Measurements from ENCODE around the gene TMEM82.

TMEM82 gene

DNA sequence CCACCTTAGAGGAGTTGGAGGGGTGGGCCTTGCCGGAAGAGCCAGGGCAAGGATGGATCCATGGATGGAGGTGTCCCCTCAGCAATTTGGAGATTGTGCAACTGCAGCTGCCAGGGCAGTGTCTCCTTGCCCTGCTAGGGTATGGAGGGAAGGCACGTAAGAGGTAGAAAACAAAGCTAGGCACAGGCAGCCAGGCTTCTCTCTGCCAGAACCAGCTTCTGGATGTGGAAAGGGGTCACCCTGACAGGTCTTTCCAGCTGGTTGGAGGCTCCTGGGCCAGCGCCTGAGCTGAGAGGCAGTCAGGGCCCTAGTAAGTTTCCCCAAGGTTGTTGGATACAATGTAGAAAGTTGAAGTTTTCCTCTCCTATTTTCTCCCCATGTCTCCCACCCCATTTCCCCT is 21.4 kb upstream of the TMEM82 start:
- ATAC-seq (no peak), DNase-seq (no peak)

DNA sequence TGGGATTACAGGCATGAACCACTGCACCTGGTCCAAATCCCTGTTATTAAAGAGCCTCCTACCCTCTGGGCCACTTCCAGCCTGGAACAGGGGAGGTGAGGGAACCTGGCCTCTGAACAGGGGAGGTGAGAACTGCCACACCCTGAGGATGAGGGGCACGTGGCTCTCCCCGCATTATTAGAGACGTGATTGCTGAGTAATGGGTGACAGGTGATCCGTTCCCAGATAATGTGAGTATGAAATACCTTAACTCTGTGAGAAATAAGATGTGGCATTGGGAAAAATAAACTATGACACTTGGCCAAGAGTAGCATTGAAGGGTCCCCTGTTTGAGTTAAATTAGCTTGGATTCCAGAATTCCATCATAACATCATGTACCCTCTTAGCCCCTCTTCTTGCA is 19.9 kb upstream of the TMEM82 start:
- no peak for ATAC-seq

GRCh38 chr1:15722836-15723532 is 19.3 kb upstream of the TMEM82 start:
- no peak for DNase-seq
- ATAC-seq = no peak

More for the DNA sequence above, 19.9 kb upstream of the TMEM82 start:
- DNase-seq = no peak

DNA sequence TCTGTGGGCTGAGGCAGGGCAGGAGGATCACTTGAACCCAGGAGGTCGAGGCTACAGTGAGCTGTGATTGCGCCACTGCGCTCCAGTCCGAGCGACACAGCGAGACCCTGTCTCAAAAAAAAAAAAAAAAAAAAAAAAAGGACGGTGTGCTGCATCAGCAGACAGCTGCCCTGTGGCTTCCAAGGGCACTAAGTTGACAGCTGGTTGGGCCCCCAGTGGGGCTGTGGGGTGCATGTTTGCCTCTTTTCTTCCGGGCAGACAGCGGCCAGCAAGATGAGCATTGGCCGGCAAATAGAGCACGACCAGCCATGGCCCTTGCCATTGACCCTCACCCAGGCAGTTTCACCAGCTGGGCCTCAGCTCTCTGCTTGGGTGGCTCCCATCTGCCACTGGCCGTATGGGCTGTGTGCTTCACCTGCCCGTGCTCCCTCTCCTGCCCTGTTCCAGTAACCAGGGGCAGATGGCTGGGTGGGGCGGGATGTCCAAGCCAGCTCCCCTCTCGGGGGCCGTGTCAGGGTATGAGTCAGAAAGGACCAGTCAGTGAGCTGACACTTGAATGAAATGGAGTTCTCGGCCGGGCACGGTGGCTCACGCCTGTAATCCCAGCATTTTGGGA is 18.6 kb upstream of the TMEM82 start:
- no peak for DNase-seq
- ATAC-seq = no peak

GRCh38 chr1:15724949-15725880 is 17.1 kb upstream of the TMEM82 start:
- no peak for DNase-seq
- no peak for ATAC-seq

GRCh38 chr1:15726508-15726907 is 15.8 kb upstream of the TMEM82 start:
- DNase-seq (no peak), ATAC-seq (no peak)

- DNase-seq (no peak), ATAC-seq (no peak)
These were observed 15.3 kb upstream of the TMEM82 start for GRCh38 chr1:15727021-15727420.

DNA sequence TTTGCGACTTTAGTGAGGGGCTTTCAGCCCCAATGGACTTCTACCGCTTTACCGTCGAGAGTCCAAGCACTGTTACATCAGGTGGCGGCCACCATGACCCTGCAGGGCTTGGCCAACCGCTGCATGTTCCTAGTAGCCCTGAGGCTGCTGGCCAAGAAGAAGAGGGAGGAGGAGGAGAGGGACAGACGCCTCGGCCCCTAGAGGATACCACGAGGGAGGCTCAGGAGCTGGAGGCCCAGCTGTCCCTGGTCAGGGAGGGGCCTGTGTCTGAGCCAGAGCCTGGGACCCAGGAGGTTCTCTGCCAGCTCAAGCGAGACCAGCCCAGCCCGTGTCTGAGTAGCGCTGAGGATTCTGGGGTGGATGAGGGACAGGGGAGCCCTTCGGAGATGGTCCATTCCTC is 14.9 kb upstream of the TMEM82 start:
- DNase-seq (no peak), ATAC-seq (no peak)

- ATAC-seq (no peak), DNase-seq (no peak)
These were observed 14.3 kb upstream of the TMEM82 start for GRCh38 chr1:15727866-15728534.

DNA sequence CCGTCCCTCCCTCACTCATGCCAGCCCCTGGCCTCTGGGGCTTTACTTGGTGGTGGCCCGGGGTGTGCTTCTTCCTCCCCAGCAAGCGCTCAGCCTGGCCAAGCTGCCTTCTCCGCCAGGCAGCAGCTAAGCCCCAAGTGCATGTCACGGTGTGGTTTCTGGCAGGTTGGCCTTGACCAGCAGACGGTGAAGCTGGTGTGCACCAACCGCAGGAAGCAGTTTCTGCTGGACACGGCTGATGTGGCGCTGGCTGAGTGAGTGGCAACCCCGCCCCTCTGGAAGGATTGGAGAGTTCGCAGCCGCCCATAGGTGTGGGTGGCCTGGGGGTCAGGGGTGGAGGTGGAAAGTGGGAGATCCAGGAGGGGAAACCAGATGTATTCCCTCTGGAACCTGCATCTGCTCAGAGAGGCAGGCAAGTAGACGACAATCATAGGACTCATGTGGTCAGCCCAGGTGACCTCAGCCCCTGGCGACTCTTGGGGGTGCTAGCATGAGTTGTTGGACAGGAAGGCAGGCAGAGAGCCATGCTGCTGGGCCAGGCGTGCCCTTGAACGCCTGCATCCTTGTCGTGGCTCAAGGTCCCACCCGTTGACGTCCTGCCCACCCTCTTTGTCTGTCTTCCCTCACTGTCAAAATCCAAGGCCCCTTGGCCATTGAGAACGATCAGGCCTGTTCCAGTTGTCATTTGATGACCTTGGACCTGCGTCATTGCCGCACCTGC is 13.2 kb upstream of the TMEM82 start:
- ATAC-seq (no peak), DNase-seq (no peak)

DNA sequence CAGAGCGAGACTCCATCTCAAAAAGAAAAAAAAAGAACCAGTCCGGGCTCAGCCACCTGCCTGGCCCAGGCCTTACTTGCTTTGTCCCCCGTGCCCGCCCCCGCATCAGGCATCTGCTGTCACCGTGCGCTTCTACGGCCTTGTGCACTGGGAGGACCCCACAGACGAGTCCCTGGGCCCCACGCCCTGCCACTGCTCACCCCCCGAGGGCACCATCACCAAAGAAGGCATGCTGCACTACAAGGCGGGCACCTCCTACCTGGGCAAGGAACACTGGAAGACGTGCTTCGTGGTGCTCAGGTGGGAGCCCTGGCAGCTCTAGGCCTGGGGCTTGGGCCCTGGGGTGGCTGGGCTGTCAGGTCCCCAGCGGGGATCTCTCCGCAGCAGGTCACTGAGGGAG is 11.9 kb upstream of the TMEM82 start:
- ATAC-seq (no peak), DNase-seq (no peak)

GRCh38 chr1:15730936-15731335 is 11.4 kb upstream of the TMEM82 start:
- DNase-seq (no peak), ATAC-seq (no peak)

DNA sequence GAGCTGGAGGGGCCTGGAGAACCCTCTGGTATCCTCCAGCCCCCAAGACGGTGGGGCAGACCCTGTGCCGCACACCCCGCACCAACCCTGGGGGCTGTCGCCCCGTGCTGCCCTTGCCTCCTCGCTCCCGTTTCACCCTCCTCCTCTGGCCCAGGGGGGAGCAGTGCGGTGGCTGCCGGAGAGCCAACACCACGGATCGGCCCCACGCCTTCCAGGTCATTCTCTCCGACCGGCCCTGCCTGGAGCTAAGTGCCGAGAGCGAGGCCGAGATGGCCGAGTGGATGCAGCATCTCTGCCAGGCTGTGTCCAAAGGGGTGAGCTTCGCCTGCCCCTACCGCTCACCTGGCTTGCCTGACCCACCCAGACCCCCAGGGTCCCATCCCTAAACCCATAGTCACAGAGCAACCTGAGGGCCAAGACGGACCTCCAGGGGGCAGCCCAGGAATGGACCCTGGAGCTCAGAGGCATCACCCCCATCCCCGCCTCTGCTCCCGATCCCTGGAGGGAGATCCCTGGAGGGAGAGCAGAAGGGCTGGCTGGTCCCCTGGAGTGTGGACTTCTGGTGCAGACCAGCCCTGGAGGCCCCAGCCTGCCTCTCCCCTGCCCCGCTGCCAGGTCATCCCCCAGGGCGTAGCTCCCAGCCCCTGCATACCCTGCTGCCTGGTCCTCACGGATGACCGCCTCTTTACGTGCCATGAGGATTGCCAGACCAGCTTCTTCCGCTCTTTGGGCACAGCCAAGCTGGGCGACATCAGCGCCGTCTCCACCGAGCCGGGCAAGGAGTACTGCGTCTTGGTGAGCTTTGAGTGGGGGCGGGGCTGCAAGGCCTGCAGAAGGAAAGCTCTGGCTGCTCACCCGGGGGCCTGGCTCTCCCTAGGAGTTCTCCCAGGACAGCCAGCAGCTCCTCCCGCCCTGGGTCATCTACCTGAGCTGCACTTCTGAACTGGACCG is 10.3 kb upstream of the TMEM82 start:
- ATAC-seq = no peak
- no peak for DNase-seq

DNA sequence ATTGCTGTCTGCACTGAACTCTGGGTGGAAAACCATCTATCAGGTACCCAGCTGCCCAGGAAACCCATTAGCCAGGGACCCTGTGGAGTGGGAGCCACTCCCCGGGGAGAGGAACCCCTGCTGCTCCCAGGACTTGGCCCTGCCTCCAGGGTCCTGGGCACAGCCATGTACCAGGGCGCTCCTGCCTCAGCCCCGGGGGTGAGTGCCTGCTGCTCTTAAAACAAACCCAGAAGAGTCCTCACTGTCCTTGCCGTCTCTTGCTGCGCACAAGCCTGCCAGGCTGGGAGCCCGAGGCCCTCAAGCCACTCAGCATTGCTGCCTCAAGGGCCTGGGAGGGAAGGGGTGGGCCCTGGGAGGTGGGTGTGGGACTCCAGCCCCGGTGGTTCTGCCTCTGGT is 9.6 kb upstream of the TMEM82 start:
- DNase-seq (no peak), ATAC-seq (no peak)

DNA sequence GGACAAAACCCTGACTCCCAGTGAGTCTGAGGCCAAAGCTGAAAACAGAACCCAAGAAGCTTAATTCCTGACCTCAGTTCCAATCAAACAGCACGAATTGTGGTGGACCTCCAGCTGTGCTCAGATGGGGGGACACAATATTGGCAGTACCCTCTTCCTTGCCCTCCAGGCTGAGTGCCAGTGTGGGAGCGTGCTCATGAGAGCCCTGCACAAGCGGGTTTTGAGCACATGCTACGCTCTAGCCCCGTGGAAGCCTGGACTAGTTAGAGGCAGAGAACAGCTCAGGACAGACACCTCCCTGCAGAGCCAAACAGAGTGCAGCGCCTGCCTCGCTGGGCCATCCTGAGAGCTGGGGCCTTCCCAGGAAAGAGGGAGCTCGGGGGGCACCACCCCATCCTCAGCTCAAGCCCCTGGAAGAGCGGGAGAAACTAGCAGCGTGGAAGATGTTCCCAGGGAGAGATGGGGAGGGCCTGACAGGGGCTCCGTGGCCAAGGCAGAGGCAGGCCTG is 9.0 kb upstream of the TMEM82 start:
- no peak for DNase-seq
- ATAC-seq = no peak

GRCh38 chr1:15733726-15734226 is 8.5 kb upstream of the TMEM82 start:
- ATAC-seq (no peak), DNase-seq (no peak)

- ATAC-seq (no peak), DNase-seq (no peak)
These were observed 8.0 kb upstream of the TMEM82 start for GRCh38 chr1:15734296-15734695.

- no peak for ATAC-seq
These were observed 7.4 kb upstream of the TMEM82 start for GRCh38 chr1:15734901-15735300.

GRCh38 chr1:15735304-15736037 is 6.8 kb upstream of the TMEM82 start:
- ATAC-seq (no peak), DNase-seq (no peak)

More at GRCh38 chr1:15734901-15735300, 7.4 kb upstream of the TMEM82 start:
- no peak for DNase-seq
